PC-9 (cell line): ENCODE measurements around the gene E2F1. TPM values are rescaled to one million over a fixed set of nuclear protein-coding genes. Genes with fewer than 3 reads are reported as not detected.

Experiments
- BruUV-seq: library from RNA; stranded (reverse); fragments of 400-500 nt; replicated peaks from 2 replicates; lab custom pipeline; 2021; lab: Mats Ljungman, UMichigan
- CTCF ChIA-PET: fragments of 300-600 bp; sonication (Branson Sonifier 250); formaldehyde crosslinking; loops from one replicate; lab custom pipeline; 2022; ENCODE audit warnings: antibody characterized with exemption; lab: Charles Lee
- POLR2A ChIA-PET: fragments of 300-600 bp; sonication (Branson Sonifier 250); formaldehyde crosslinking; loops from one replicate; lab custom pipeline; 2022; ENCODE audit warnings: antibody characterized with exemption; ENCODE audit not compliant: unreplicated experiment; lab: Charles Lee
- DNase-seq, 2 experiments: peaks; one replicate each; pipeline versions ENCODE4 v3.0.0 to v3.0.0-alpha.2; 2015 to 2022; ENCODE audit warnings: mixed read lengths in 1 of 2
- H2AFZ ChIP-seq: fragments of 200-600 bp; sonication (generic); 2 replicates; pipeline ENCODE4 v1.8.1; 2017; ENCODE audit warnings: antibody characterized with exemption
- H3F3A ChIP-seq: fragments of 200-600 bp; sonication (generic); 2 replicates; pipeline ENCODE4 v1.8.1; 2017; ENCODE audit warnings: antibody characterized with exemption, mild to moderate bottlenecking, low read depth; ENCODE audit not compliant: insufficient read depth
- H3K27ac ChIP-seq: fragments of 200-600 bp; sonication (generic); 2 replicates; pipeline ENCODE4 v1.6.1; 2016; ENCODE audit warnings: mixed run types
- H3K27me3 ChIP-seq: fragments of 200-600 bp; sonication (generic); 2 replicates; pipeline ENCODE4 v1.6.1; 2016; ENCODE audit warnings: low read depth, mixed run types; ENCODE audit not compliant: insufficient read depth
- H3K36me3 ChIP-seq: fragments of 200-600 bp; sonication (generic); 2 replicates; pipeline ENCODE4 v1.6.1; 2016; ENCODE audit warnings: low read depth, mixed run types
- H3K4me1 ChIP-seq: fragments of 200-600 bp; sonication (generic); replicated peaks from 2 replicates; pipeline ENCODE4 v1.6.1; 2016; ENCODE audit warnings: mixed run types; ENCODE audit not compliant: insufficient read depth
- H3K4me2 ChIP-seq: fragments of 200-600 bp; sonication (generic); 2 replicates; pipeline ENCODE4 v1.6.1; 2017; ENCODE audit warnings: mixed run types
- H3K4me3 ChIP-seq: fragments of 200-600 bp; sonication (generic); 2 replicates; pipeline ENCODE4 v1.6.1; 2016; ENCODE audit warnings: mixed run types
- H3K79me2 ChIP-seq: fragments of 200-600 bp; sonication (generic); 2 replicates; pipeline ENCODE4 v1.6.1; 2017; ENCODE audit warnings: low read depth, mixed run types
- H3K9me2 ChIP-seq: fragments of 200-600 bp; sonication (generic); 2 replicates; pipeline ENCODE4 v1.8.1; 2017; ENCODE audit warnings: mild to moderate bottlenecking; ENCODE audit not compliant: insufficient read depth
- H3K9me3 ChIP-seq: fragments of 200-600 bp; sonication (generic); 2 replicates; pipeline ENCODE4 v1.8.1; 2016; ENCODE audit warnings: low read depth; ENCODE audit not compliant: insufficient read depth
- H4K20me1 ChIP-seq: fragments of 200-600 bp; sonication (generic); 2 replicates; pipeline ENCODE4 v1.8.1; 2017; ENCODE audit not compliant: insufficient read depth
- EZH2 ChIP-seq: fragments of 200-600 bp; sonication (generic); IDR thresholded peaks from 2 replicates; pipeline ENCODE4 v1.8.0; 2017; ENCODE audit warnings: antibody characterized with exemption, low read depth
- intact Hi-C: fragments of 100-400 bp; cut with micrococcal nuclease; formaldehyde crosslinking; loops from one replicate; pipeline ENCODE4 v1.10.0; 2022; ENCODE audit not compliant: unreplicated experiment
- total RNA-seq: library from RNA; stranded (reverse); gene quantifications from 2 replicates; pipeline ENCODE4 v1.2.3, GENCODE V29; 2021
- TF ChIP-seq, protein P1 (sequence below): fragments of 200-600 bp; sonication (generic); conservative IDR thresholded peaks from 2 replicates; pipeline ENCODE4 v1.6.1; 2017; ENCODE audit warnings: mixed run types, antibody characterized with exemption, mild to moderate bottlenecking, moderate library complexity

Gene E2F1
- total RNA-seq, 1 experiment from 2014 or later = 31.5 TPM

DNA sequence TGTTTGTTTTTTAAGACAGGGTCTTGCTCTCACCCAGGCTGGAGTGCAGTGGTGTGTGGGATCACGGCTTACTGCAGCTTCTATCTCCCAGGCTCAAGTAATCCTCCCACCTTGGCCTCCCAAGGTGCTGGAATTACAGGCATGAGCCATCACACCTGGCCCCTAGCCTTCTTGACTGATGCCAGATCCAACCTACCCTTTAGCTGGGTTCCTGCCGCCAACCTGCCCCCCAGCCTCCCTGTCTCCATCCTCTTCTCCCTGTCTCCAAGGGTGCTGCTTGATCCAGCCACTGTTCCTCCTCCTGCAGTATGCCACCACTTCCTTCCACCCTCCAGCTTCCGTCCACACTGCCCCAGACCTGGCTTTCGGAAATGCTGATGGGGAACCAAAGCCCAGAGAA lies 27.3 kb downstream of the E2F1 start:
- Histone ChIP-seq H3K4me2 (no peak overlapping the region), H3K4me3 (no peak overlapping the region), H3F3A (peaks cover 12% of the 10 kb centered on the region; the same call in 1 of the 2 replicates), H4K20me1 (no peaks in the 10 kb centered on the region), H3K27me3 (no peaks in the 10 kb centered on the region), H2AFZ (no peak overlapping the region), H3K4me1 (peaks cover 24% of the 10 kb centered on the region), H3K36me3 (no peaks in the 10 kb centered on the region), H3K9me3 (no peaks in the 10 kb centered on the region), H3K79me2 (no peaks in the 10 kb centered on the region; the same call in 1 of the 2 replicates), H3K9me2 (no peaks in the 10 kb centered on the region), H3K27ac (no peak overlapping the region)
- TF ChIP-seq EZH2 = no peak
- TF ChIP-seq, protein P1, sequence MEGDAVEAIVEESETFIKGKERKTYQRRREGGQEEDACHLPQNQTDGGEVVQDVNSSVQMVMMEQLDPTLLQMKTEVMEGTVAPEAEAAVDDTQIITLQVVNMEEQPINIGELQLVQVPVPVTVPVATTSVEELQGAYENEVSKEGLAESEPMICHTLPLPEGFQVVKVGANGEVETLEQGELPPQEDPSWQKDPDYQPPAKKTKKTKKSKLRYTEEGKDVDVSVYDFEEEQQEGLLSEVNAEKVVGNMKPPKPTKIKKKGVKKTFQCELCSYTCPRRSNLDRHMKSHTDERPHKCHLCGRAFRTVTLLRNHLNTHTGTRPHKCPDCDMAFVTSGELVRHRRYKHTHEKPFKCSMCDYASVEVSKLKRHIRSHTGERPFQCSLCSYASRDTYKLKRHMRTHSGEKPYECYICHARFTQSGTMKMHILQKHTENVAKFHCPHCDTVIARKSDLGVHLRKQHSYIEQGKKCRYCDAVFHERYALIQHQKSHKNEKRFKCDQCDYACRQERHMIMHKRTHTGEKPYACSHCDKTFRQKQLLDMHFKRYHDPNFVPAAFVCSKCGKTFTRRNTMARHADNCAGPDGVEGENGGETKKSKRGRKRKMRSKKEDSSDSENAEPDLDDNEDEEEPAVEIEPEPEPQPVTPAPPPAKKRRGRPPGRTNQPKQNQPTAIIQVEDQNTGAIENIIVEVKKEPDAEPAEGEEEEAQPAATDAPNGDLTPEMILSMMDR = no peak
- DNase-seq = no peak
- intact Hi-C loops = no loop called here
- ChIA-PET CTCF (interaction anchor here (0.6 kb wide), 1 partner anchor 257 kb away, joined by 4 read pairs; the partner anchor contains the start of gene CDK5RAP1), POLR2A (no interaction called here)
- no TSS peak for BruUV-seq

DNA sequence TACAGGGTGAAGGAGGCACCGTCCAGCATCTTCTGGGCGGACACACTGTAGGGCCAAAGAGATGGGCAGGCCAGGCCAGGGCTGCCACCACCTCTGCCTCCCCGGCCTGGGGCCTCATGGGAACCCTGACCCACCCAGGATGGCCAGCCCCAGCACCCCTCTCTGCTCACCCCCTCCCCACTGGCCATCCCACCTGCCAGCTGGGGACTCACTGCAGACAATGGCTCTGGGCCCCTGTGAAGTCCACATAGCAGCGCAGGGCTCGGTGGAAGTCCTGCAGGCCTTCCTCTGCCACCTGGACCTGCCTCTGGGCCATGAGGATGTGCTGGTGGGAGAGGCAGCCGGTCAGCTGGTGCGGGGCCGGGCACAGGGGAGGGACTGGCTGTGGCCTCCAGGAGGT lies 27.7 kb downstream of the E2F1 start:
- no peak overlapping the region for H3K4me2 ChIP-seq
- ChIA-PET POLR2A (no interaction called here), CTCF (interaction anchor here (0.6 kb wide), 1 partner anchor 257 kb away, joined by 4 read pairs; the partner anchor contains the start of gene CDK5RAP1)
- no peak overlapping the region for H3K27ac ChIP-seq
- H3K4me3 ChIP-seq = no peak overlapping the region
- BruUV-seq = no TSS peak
- no peaks in the 10 kb centered on the region for H3K27me3 ChIP-seq
- no peaks in the 10 kb centered on the region for H3K9me3 ChIP-seq
- no peaks in the 10 kb centered on the region for H3K36me3 ChIP-seq
- TF ChIP-seq, protein P1 = no peak
- no peak for TF ChIP-seq EZH2
- H4K20me1 ChIP-seq = no peaks in the 10 kb centered on the region
- H3K4me1 ChIP-seq = peaks cover 27% of the 10 kb centered on the region
- no peak overlapping the region for H2AFZ ChIP-seq
- H3K79me2 ChIP-seq = no peaks in the 10 kb centered on the region; the same call in 1 of the 2 replicates
- no peaks in the 10 kb centered on the region for H3K9me2 ChIP-seq
- peaks cover 16% of the 10 kb centered on the region; the same call in 1 of the 2 replicates for H3F3A ChIP-seq
- intact Hi-C loops = no loop called here
- DNase-seq = no peak

DNA sequence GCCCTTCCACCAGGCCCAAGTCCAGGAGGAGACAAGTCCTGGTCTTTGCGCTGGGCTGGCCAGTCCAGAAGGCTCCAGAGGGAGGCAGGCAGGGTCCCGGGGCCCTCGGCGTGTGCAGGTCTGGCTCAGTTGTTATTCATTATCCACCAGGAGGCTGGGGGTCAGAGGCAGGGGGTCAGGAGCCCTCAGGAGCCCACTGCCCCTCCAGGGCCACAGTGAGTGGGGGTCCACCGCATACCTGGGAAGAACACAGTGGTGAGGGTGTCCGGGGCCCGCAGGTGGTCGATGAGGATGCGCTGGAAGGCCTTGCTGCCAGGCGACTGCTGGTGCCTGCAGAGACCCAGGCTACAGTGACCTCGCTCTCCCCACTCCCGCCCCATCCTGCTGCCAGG lies 28.5 kb downstream of the E2F1 start:
- peaks cover 29% of the 10 kb centered on the region for H3K4me1 ChIP-seq
- no peak overlapping the region for H3K4me3 ChIP-seq
- no peak overlapping the region for H2AFZ ChIP-seq
- no peaks in the 10 kb centered on the region for H3K9me3 ChIP-seq
- H3K9me2 ChIP-seq = no peaks in the 10 kb centered on the region
- peaks cover 19% of the 10 kb centered on the region; the same call in 1 of the 2 replicates for H3F3A ChIP-seq
- no peaks in the 10 kb centered on the region for H4K20me1 ChIP-seq
- POLR2A ChIA-PET = no interaction called here
- no peaks in the 10 kb centered on the region for H3K36me3 ChIP-seq
- no peaks in the 10 kb centered on the region; the same call in 1 of the 2 replicates for H3K79me2 ChIP-seq
- no peak for DNase-seq
- TF ChIP-seq, protein P1 = no peak
- TF ChIP-seq EZH2 = no peak
- no peak overlapping the region for H3K27ac ChIP-seq
- intact Hi-C loops = no loop called here
- CTCF ChIA-PET = no interaction called here
- no TSS peak for BruUV-seq
- no peaks in the 10 kb centered on the region for H3K27me3 ChIP-seq
- no peak overlapping the region for H3K4me2 ChIP-seq
